K562 (cell line): Measurements from ENCODE around the gene MTMR6. TPM values are rescaled to one million over a fixed set of nuclear protein-coding genes. Genes with fewer than 3 reads are reported as not detected.

Source experiments
- CBFA2T3 ChIP-seq: fragments of 450-650 bp; IDR thresholded peaks from 2 replicates; pipeline ENCODE4 v1.6.1; 2017
- CBX1 ChIP-seq: sonication (generic); IDR thresholded peaks from 2 replicates; pipeline ENCODE4 v1.6.1; 2016; ENCODE audit warnings: antibody characterized with exemption, low read depth, mild to moderate bottlenecking
- CBX5 ChIP-seq: IDR thresholded peaks from 2 replicates; pipeline ENCODE4 v1.6.1; 2014; ENCODE audit warnings: low read depth, borderline replicate concordance
- E2F5 ChIP-seq: sonication (generic); formaldehyde crosslinking; IDR thresholded peaks from 2 replicates; pipeline ENCODE4 v1.8.0; 2022; ENCODE audit warnings: mild to moderate bottlenecking, missing genetic modification reagents
- EGR1 ChIP-seq: fragments of 450-650 bp; conservative IDR thresholded peaks from 2 replicates; pipeline ENCODE4 v1.6.1; 2017; ENCODE audit warnings: mild to moderate bottlenecking
- FOS ChIP-seq: IDR thresholded peaks from 3 replicates; pipeline ENCODE4 v1.6.1; 2011; ENCODE audit not compliant: insufficient read length; ENCODE audit errors: extremely low read depth
- FOXO4 ChIP-seq: fragments of 450-650 bp; formaldehyde crosslinking; IDR thresholded peaks from 2 replicates; pipeline ENCODE4 v1.4.0; 2020; ENCODE audit warnings: mild to moderate bottlenecking, moderate library complexity
- GABPB1 ChIP-seq: sonication (generic); formaldehyde crosslinking; IDR thresholded peaks from 2 replicates; pipeline ENCODE4 v1.8.0; 2022; ENCODE audit warnings: mild to moderate bottlenecking, missing genetic modification reagents
- HSF4 ChIP-seq: fragments of 250-450 bp; sonication (Bioruptor Pico); IDR thresholded peaks from 2 replicates; pipeline ENCODE4 v2.1.2; 2022; ENCODE audit warnings: mild to moderate bottlenecking, moderate library complexity, borderline replicate concordance
- NR4A1 ChIP-seq, 2 experiments: fragments of 250-450 bp in 1 of 2; fragments of 450-650 bp in 1 of 2; sonication (Bioruptor Pico) in 1 of 2; IDR thresholded peaks; 2 replicates each; pipeline versions ENCODE4 v1.4.0 to v1.6.1; 2016 to 2020; ENCODE audit warnings: mild to moderate bottlenecking in 2 of 2, missing compliant biosample characterization in 1 of 2, missing genetic modification characterization in 1 of 2, moderate library complexity in 1 of 2
- POLR2B ChIP-seq: fragments of 450-650 bp; IDR thresholded peaks from 2 replicates; pipeline ENCODE4 v1.6.1; 2018; ENCODE audit warnings: low read depth; ENCODE audit not compliant: partially characterized antibody
- PRPF4 ChIP-seq: fragments of 200-400 bp; formaldehyde crosslinking; IDR thresholded peaks from one replicate; pipeline ENCODE4 v1.6.1; 2017; ENCODE audit warnings: low read length, low read depth, mild to moderate bottlenecking; ENCODE audit not compliant: insufficient read depth, poor library complexity, severe bottlenecking
- SMAD3 ChIP-seq: fragments of 450-650 bp; formaldehyde crosslinking; conservative IDR thresholded peaks from 2 replicates; pipeline ENCODE4 v1.4.0; 2020; ENCODE audit warnings: mild to moderate bottlenecking
- SMARCA5 ChIP-seq: fragments of 450-650 bp; IDR thresholded peaks from 2 replicates; pipeline ENCODE4 v1.6.1; 2016
- SRSF3 ChIP-seq: fragments of 200-400 bp; formaldehyde crosslinking; IDR thresholded peaks from 2 replicates; pipeline ENCODE4 v1.6.1; 2016; ENCODE audit warnings: mild to moderate bottlenecking, low read length, moderate library complexity; ENCODE audit not compliant: insufficient read depth
- STAT6 ChIP-seq: sonication (generic); formaldehyde crosslinking; IDR thresholded peaks from 2 replicates; pipeline ENCODE4 v1.8.1; 2023; ENCODE audit warnings: mild to moderate bottlenecking, missing genetic modification reagents
- TEAD2 ChIP-seq: fragments of 450-650 bp; IDR thresholded peaks from 2 replicates; pipeline ENCODE4 v1.6.1; 2016; ENCODE audit warnings: missing genetic modification characterization, control low read depth, missing compliant biosample characterization
- ZNF436 ChIP-seq: fragments of 250-450, 450-650 bp; sonication (Bioruptor Pico); formaldehyde crosslinking; IDR thresholded peaks from 2 replicates; pipeline ENCODE4 v1.7.0; 2020; ENCODE audit warnings: mild to moderate bottlenecking
- ZNF75A ChIP-seq: fragments of 450-650 bp; formaldehyde crosslinking; IDR thresholded peaks from 2 replicates; pipeline ENCODE4 v1.4.0; 2020; ENCODE audit warnings: mild to moderate bottlenecking
- ZNF780A ChIP-seq: fragments of 250-450 bp; sonication (Bioruptor Pico); IDR thresholded peaks from 2 replicates; pipeline ENCODE4 v1.5.0; 2021; ENCODE audit warnings: mild to moderate bottlenecking
- polyA plus RNA-seq, 8 experiments: library from polyadenylated mRNA; depleted of rRNA in 4 of 8; stranded (reverse) in 5 of 8; unstranded in 3 of 8; fragments of >200 nt; fragmentation: Nextera tagmentation in 2 of 8; fragmentation: Illumina TruSeq in 1 of 8; extraction: Ambion mirVana in 2 of 8; extraction: Trizol in 1 of 8; gene quantifications; 2 replicates each; pipeline versions ENCODE4 v1.2.1 to v1.2.3, GENCODE V29; 2011 to 2014; ENCODE audit warnings: inconsistent platforms in 1 of 8, missing spikeins in 1 of 8
- total RNA-seq, 7 experiments: library from RNA; depleted of rRNA in 6 of 7; stranded (reverse); fragments of >200 nt in 6 of 7; fragmentation: Illumina TruSeq in 2 of 7; extraction: Trizol in 2 of 7; gene quantifications; 2 replicates each; pipeline versions ENCODE4 v1.2.1 to v1.2.3, GENCODE V29; 2011 to 2021; ENCODE audit warnings: low replicate concordance in 1 of 7
- TF ChIP-seq, protein P1 (sequence below): fragments of 450-650 bp; formaldehyde crosslinking; IDR thresholded peaks from 2 replicates; pipeline ENCODE4 v1.4.0; 2020; ENCODE audit warnings: mild to moderate bottlenecking, mixed read lengths
- TF ChIP-seq, protein P2 (sequence below): sonication (generic); IDR thresholded peaks from 2 replicates; pipeline ENCODE4 v1.6.1; 2016

The MTMR6 gene
- total and polyA plus RNA-seq, 9 of the 15 experiments (the other 6 are each of a cell fraction or from before 2014, with no cell fraction given), result 3.9 to 10.8 (median 7.7) TPM

- TF ChIP-seq PRPF4 (no peak), FOS (no peak), SRSF3 (no peak), SMARCA5 (no peak), CBX1 (no peak), CBFA2T3 (no peak), TEAD2 (no peak), HSF4 (CRISPR knock-in tag) (no peak), SMAD3 (CRISPR knock-in tag) (no peak), STAT6 (CRISPR knock-in tag) (no peak), ZNF780A (no peak), FOXO4 (no peak), ZNF75A (no peak), E2F5 (CRISPR knock-in tag) (no peak), NR4A1 (CRISPR knock-in tag; IDR thresholded peaks at IDR 0.05) (0 out of 2 replicates have a peak, but pooled peaks have one; percentile 20), NR4A1 (tag; IDR thresholded peaks at IDR 0.05) (no peak), ZNF436 (CRISPR knock-in tag) (no peak), GABPB1 (CRISPR knock-in tag) (peak; percentile 89), POLR2B (peak; percentile 79), CBX5 (no peak), EGR1 (peak; percentile 80)
- TF ChIP-seq, protein P1, sequence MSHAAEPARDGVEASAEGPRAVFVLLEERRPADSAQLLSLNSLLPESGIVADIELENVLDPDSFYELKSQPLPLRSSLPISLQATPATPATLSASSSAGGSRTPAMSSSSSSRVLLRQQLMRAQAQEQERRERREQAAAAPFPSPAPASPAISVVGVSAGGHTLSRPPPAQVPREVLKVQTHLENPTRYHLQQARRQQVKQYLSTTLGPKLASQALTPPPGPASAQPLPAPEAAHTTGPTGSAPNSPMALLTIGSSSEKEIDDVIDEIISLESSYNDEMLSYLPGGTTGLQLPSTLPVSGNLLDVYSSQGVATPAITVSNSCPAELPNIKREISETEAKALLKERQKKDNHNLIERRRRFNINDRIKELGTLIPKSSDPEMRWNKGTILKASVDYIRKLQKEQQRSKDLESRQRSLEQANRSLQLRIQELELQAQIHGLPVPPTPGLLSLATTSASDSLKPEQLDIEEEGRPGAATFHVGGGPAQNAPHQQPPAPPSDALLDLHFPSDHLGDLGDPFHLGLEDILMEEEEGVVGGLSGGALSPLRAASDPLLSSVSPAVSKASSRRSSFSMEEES (CRISPR knock-in tag), result no peak
- TF ChIP-seq, protein P2, sequence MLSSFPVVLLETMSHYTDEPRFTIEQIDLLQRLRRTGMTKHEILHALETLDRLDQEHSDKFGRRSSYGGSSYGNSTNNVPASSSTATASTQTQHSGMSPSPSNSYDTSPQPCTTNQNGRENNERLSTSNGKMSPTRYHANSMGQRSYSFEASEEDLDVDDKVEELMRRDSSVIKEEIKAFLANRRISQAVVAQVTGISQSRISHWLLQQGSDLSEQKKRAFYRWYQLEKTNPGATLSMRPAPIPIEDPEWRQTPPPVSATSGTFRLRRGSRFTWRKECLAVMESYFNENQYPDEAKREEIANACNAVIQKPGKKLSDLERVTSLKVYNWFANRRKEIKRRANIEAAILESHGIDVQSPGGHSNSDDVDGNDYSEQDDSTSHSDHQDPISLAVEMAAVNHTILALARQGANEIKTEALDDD, result no peak
These were observed 14.2 kb upstream of the MTMR6 start, which contains the start of gene NUP58 (continued) for GRCh38 chr13:25301347-25302113.
